ENCODE results near the gene SPDYC. TPM values are rescaled to one million over a fixed set of nuclear protein-coding genes. Genes with fewer than 3 reads are reported as not detected.

SPDYC gene
- total RNA-seq, 1 donor from 2014 or later, result not detected

DNA sequence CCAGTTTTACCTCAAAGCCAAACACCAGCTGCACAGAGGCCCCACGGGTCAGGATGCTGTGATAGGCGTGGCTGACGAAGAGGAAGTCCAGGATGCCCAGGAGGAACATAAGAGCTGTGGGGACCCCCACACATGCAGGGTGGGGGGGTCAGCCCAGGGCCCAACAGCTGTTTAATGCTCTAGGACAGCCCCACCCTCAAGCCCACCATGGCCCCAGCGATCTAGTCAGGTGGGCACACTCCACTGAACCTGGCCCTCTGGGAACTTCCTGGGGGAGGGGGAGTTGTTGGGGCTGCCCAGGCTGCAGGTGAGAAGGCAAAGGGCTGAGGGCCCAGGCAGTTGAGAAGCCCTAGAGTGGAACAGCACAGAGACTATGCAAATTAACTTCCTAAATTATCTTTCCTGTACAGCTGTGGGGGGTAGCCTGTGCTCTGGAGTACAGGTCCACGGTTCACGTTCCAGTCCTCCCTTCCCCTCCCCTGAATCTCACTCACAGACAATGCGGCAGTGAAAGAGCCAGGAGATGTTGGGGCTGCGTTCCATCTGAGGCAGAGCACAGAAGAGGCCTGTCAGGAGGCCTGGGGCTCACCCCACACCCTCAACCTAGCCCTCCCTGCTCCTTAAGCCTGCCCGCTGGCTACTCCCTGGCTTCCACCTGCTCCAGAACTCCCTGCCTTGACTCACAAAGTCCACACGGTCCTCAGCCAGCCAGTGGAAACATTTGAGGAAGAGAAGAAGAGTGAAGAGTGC, 37.6 kb upstream of the SPDYC start:
- Mint-ChIP-seq H3K9me3 (ENCODE audit: low read depth) (no peaks in the 10 kb centered on the region), H3K4me1 (ENCODE audit: low read depth) (peaks cover 20% of the 10 kb centered on the region), H3K36me3 (ENCODE audit: insufficient read depth) (peaks cover 4% of the 10 kb centered on the region), H3K27me3 (no peaks in the 10 kb centered on the region), H3K4me3 (ENCODE audit: low read depth) (peak overlapping the region; percentile 98), H3K27ac (peak overlapping the region; percentile 41)
- TF ChIP-seq, protein P1, sequence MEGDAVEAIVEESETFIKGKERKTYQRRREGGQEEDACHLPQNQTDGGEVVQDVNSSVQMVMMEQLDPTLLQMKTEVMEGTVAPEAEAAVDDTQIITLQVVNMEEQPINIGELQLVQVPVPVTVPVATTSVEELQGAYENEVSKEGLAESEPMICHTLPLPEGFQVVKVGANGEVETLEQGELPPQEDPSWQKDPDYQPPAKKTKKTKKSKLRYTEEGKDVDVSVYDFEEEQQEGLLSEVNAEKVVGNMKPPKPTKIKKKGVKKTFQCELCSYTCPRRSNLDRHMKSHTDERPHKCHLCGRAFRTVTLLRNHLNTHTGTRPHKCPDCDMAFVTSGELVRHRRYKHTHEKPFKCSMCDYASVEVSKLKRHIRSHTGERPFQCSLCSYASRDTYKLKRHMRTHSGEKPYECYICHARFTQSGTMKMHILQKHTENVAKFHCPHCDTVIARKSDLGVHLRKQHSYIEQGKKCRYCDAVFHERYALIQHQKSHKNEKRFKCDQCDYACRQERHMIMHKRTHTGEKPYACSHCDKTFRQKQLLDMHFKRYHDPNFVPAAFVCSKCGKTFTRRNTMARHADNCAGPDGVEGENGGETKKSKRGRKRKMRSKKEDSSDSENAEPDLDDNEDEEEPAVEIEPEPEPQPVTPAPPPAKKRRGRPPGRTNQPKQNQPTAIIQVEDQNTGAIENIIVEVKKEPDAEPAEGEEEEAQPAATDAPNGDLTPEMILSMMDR (IDR thresholded peaks at IDR 0.05; ENCODE audit: unreplicated experiment), result no peak
- no peak for DNase-seq (ENCODE audit: low spot score, unreplicated experiment)

DNA sequence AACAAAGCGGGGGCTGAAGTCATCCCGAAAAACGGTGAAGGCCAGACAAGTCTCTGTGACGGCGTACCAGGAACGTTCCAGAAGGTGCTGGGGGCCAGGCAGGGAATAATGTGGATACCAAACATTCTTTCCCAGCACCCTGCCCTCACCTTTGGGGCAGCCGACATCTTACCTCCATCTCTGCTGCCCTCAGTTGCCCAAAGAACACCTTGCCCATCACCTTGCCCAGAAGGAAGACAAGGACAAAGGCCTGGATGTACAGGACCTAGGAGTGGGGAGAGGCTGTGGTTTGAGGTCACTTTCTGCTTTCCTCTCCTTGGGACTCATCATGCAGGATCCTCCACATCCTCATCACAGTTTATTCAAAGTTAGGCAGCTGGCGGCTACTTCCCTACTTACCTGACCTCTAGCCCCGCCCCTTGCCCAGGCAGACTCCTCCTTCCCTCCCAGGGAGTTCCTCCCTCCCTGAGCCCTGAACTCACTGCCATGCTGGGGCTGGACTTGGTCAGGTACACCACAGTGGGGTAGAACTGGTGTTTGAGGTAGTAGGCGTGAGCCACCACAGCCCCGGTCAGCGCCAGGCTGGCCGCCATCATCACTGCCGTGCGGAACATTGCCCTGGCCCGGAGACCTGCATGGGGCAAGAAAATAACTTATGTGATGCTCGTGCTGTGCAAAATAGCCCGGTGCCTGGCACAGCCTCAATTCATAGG, 36.9 kb upstream of the SPDYC start:
- Mint-ChIP-seq H3K27ac (peak overlapping the region; percentile 100), H3K9me3 (ENCODE audit: low read depth) (no peaks in the 10 kb centered on the region), H3K4me3 (ENCODE audit: low read depth) (peak overlapping the region; percentile 98), H3K27me3 (no peaks in the 10 kb centered on the region), H3K4me1 (ENCODE audit: low read depth) (peaks cover 20% of the 10 kb centered on the region), H3K36me3 (ENCODE audit: insufficient read depth) (peaks cover 4% of the 10 kb centered on the region)
- no peak for DNase-seq (ENCODE audit: low spot score, unreplicated experiment)
- TF ChIP-seq, protein P1 (IDR thresholded peaks at IDR 0.05; ENCODE audit: unreplicated experiment), result no peak

GRCh38 chr11:65133724-65134123, 36.3 kb upstream of the SPDYC start:
- H3K4me3 Mint-ChIP-seq (ENCODE audit: low read depth), result peak overlapping the region; percentile 98
- no peaks in the 10 kb centered on the region for H3K27me3 Mint-ChIP-seq
- TF ChIP-seq, protein P1 (IDR thresholded peaks at IDR 0.05; ENCODE audit: unreplicated experiment), result no peak
- peaks cover 4% of the 10 kb centered on the region for H3K36me3 Mint-ChIP-seq (ENCODE audit: insufficient read depth)
- DNase-seq (ENCODE audit: low spot score, unreplicated experiment), result no peak
- no peaks in the 10 kb centered on the region for H3K9me3 Mint-ChIP-seq (ENCODE audit: low read depth)
- peaks cover 20% of the 10 kb centered on the region for H3K4me1 Mint-ChIP-seq (ENCODE audit: low read depth)
- peak overlapping the region; percentile 100 for H3K27ac Mint-ChIP-seq

DNA sequence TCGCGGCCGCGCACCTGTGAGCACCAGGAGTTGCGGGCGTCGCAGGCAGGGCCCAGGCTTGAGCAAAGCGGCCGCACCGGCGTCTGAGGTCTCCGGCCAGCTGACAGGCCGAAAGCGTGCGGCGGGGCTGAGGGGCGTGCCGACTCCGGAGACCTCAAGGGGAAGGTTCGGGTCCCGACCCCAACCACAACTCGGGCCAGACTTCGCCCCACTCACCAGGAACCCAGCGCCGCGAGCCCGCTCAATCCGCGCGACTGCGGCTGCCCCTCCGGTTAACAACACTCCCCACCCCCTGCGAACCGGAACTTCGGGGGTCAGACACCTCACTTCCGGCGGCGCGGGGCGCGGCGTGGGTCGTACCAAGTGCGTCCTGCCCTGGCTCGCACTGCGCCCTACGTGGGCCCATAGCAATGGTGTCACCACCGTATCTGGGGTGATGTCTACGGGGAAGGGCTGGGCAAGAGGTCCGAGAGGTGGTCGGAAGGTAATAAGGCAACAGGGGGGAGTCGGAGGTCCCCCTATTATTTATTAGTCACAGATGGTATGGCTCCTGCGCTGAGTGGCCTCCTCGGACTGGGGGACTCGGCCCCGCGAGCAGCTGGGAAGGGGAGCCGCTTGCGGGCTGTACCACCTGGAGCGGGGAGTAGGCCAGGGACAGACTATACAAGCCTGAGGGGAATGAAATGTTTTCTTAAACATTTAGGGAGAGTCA, 35.6 kb upstream of the SPDYC start, which contains the start of gene SYVN1:
SYVN1 (minus strand) TSS at position 280 of the 712 bp plus-strand sequence. CDS start 918 bp downstream, outside the sequence.
- Mint-ChIP-seq H3K4me3 (ENCODE audit: low read depth) (peak within 1 kb of the TSS; percentile 98), H3K27ac (peak within 1 kb of the TSS; percentile 100), H3K36me3 (ENCODE audit: insufficient read depth) (peaks cover 4% of the 10 kb centered on the region), H3K4me1 (ENCODE audit: low read depth) (peaks cover 20% of the 10 kb centered on the region), H3K9me3 (ENCODE audit: low read depth) (no peaks in the 10 kb centered on the region), H3K27me3 (no peaks in the 10 kb centered on the region)
- TF ChIP-seq, protein P1 (IDR thresholded peaks at IDR 0.05; ENCODE audit: unreplicated experiment), result no peak
- peak; percentile 74 for DNase-seq (ENCODE audit: low spot score, unreplicated experiment)

All from progenitor cell of endocrine pancreas (in vitro differentiated cells).